IPS-20b (cell line): ENCODE results near the gene SMIM36.
"Not testable (repeated sequence)": the region's sequence is repeated elsewhere in the genome, so short reads cannot be mapped to it uniquely, and the experiment has no call there.

Experiments used
- H3K27ac ChIP-seq: one replicate; pipeline ENCODE4 v1.5.1; 2013; ENCODE audit warnings: low read length
- H3K27me3 ChIP-seq: 2 replicates; pipeline ENCODE4 v1.6.1; 2013; ENCODE audit warnings: mild to moderate bottlenecking, low read length, inconsistent platforms; ENCODE audit not compliant: insufficient read depth
- H3K36me3 ChIP-seq: 2 replicates; pipeline ENCODE4 v1.6.1; 2013; ENCODE audit warnings: low read depth, mild to moderate bottlenecking, inconsistent platforms, low read length, moderate library complexity; ENCODE audit not compliant: insufficient read depth
- H3K4me1 ChIP-seq: 2 replicates; pipeline ENCODE4 v1.6.1; 2013; ENCODE audit warnings: mild to moderate bottlenecking, control low read depth, inconsistent platforms, low read length, moderate library complexity; ENCODE audit not compliant: insufficient read depth
- H3K4me3 ChIP-seq: 2 replicates; pipeline ENCODE4 v1.5.1; 2013; ENCODE audit warnings: mild to moderate bottlenecking, low read length, inconsistent platforms
- H3K9ac ChIP-seq: 2 replicates; pipeline ENCODE4 v1.6.1; 2013; ENCODE audit warnings: low read depth, mild to moderate bottlenecking, inconsistent platforms, low read length, moderate library complexity
- H3K9me3 ChIP-seq: 2 replicates; pipeline ENCODE4 v1.6.1; 2013; ENCODE audit warnings: mild to moderate bottlenecking, low read depth, low read length, inconsistent platforms; ENCODE audit not compliant: insufficient read depth

SMIM36 gene

GRCh38 chr17:55451758-55452138 is 59.5 kb downstream of the SMIM36 start:
- peaks cover 16% of the 10 kb centered on the region for H3K4me1 ChIP-seq
- H3K9ac ChIP-seq: no peak overlapping the region
- H3K27ac ChIP-seq: no peak overlapping the region
- H3K9me3 ChIP-seq: no peaks in the 10 kb centered on the region
- no peaks in the 10 kb centered on the region for H3K36me3 ChIP-seq
- H3K4me3 ChIP-seq: no peak overlapping the region
- no peaks in the 10 kb centered on the region for H3K27me3 ChIP-seq

GRCh38 chr17:55451203-55451641 is 60.0 kb downstream of the SMIM36 start:
- Histone ChIP-seq H3K4me3 (no peak overlapping the region), H3K4me1 (peaks cover 16% of the 10 kb centered on the region), H3K36me3 (no peaks in the 10 kb centered on the region), H3K27ac (no peak overlapping the region), H3K9ac (no peak overlapping the region), H3K27me3 (no peaks in the 10 kb centered on the region), H3K9me3 (no peaks in the 10 kb centered on the region)

- peaks cover 16% of the 10 kb centered on the region for H3K4me1 ChIP-seq
- H3K9ac ChIP-seq: no peak overlapping the region
- H3K4me3 ChIP-seq: no peak overlapping the region
- H3K36me3 ChIP-seq: no peaks in the 10 kb centered on the region
- no peak overlapping the region for H3K27ac ChIP-seq
- H3K9me3 ChIP-seq: no peaks in the 10 kb centered on the region
- no peaks in the 10 kb centered on the region for H3K27me3 ChIP-seq
Observed at GRCh38 chr17:55450232-55450825, 60.9 kb downstream of the SMIM36 start.

GRCh38 chr17:55448681-55449080 is 62.6 kb downstream of the SMIM36 start:
- no peak overlapping the region for H3K9ac ChIP-seq
- H3K9me3 ChIP-seq: no peaks in the 10 kb centered on the region
- no peak overlapping the region for H3K4me3 ChIP-seq
- H3K27me3 ChIP-seq: no peaks in the 10 kb centered on the region
- H3K36me3 ChIP-seq: no peaks in the 10 kb centered on the region
- peaks cover 10% of the 10 kb centered on the region for H3K4me1 ChIP-seq
- H3K27ac ChIP-seq: no peak overlapping the region

- Histone ChIP-seq H3K9me3 (no peaks in the 10 kb centered on the region), H3K4me3 (no peak overlapping the region), H3K27ac (no peak overlapping the region), H3K4me1 (peaks cover 8% of the 10 kb centered on the region), H3K9ac (no peak overlapping the region), H3K36me3 (no peaks in the 10 kb centered on the region), H3K27me3 (no peaks in the 10 kb centered on the region)
Observed at GRCh38 chr17:55446581-55447205, 64.6 kb downstream of the SMIM36 start.

GRCh38 chr17:55446004-55446403 is 65.2 kb downstream of the SMIM36 start:
- H3K9ac ChIP-seq, H3K9me3 ChIP-seq, H3K36me3 ChIP-seq, H3K4me1 ChIP-seq, H3K27me3 ChIP-seq, H3K4me3 ChIP-seq, H3K27ac ChIP-seq: not testable (repeated sequence)

- Histone ChIP-seq H3K9me3 (no peaks in the 10 kb centered on the region), H3K4me1 (peaks cover 8% of the 10 kb centered on the region), H3K9ac (no peak overlapping the region), H3K27me3 (no peaks in the 10 kb centered on the region), H3K36me3 (no peaks in the 10 kb centered on the region), H3K4me3 (no peak overlapping the region), H3K27ac (no peak overlapping the region)
Observed at GRCh38 chr17:55444471-55445441, 66.5 kb downstream of the SMIM36 start.

- no peak overlapping the region for H3K9ac ChIP-seq
- H3K27ac ChIP-seq: no peak overlapping the region
- no peak overlapping the region for H3K4me3 ChIP-seq
- H3K27me3 ChIP-seq: no peaks in the 10 kb centered on the region
- H3K4me1 ChIP-seq: peaks cover 11% of the 10 kb centered on the region
- H3K9me3 ChIP-seq: no peaks in the 10 kb centered on the region
- no peaks in the 10 kb centered on the region for H3K36me3 ChIP-seq
Observed at GRCh38 chr17:55443904-55444303, 67.3 kb downstream of the SMIM36 start.

GRCh38 chr17:55442953-55443683 is 68.1 kb downstream of the SMIM36 start:
- Histone ChIP-seq H3K27ac (no peak overlapping the region), H3K27me3 (no peaks in the 10 kb centered on the region), H3K36me3 (no peaks in the 10 kb centered on the region), H3K9me3 (no peaks in the 10 kb centered on the region), H3K4me3 (no peak overlapping the region), H3K9ac (no peak overlapping the region), H3K4me1 (peaks cover 11% of the 10 kb centered on the region)

GRCh38 chr17:55442462-55442861 is 68.8 kb downstream of the SMIM36 start:
- Histone ChIP-seq H3K27ac (no peak overlapping the region), H3K4me1 (peaks cover 14% of the 10 kb centered on the region)

GRCh38 chr17:55441544-55441943 is 69.7 kb downstream of the SMIM36 start:
- Histone ChIP-seq H3K4me3 (no peak overlapping the region), H3K9ac (no peak overlapping the region), H3K4me1 (peaks cover 18% of the 10 kb centered on the region), H3K27ac (no peak overlapping the region), H3K36me3 (no peaks in the 10 kb centered on the region), H3K9me3 (no peaks in the 10 kb centered on the region), H3K27me3 (no peaks in the 10 kb centered on the region)

More at GRCh38 chr17:55442462-55442861, 68.8 kb downstream of the SMIM36 start:
- no peaks in the 10 kb centered on the region for H3K27me3 ChIP-seq
- H3K9me3 ChIP-seq: no peaks in the 10 kb centered on the region
- H3K9ac ChIP-seq: no peak overlapping the region
- no peaks in the 10 kb centered on the region for H3K36me3 ChIP-seq
- H3K4me3 ChIP-seq: no peak overlapping the region
